A549 (cell line): ENCODE measurements around the gene CPPED1. TPM values are rescaled to one million over a fixed set of nuclear protein-coding genes. Genes with fewer than 3 reads are reported as not detected.

Source experiments
- ATAC-seq, 2 experiments: fragments of 200-7000 bp in 1 of 2; fragments of >200 bp in 1 of 2; cut with Nextera tagmentation in 1 of 2; cut with Tn5 transposase in 1 of 2; 3 replicates each; pipeline versions ENCODE4 v1.8.0 to v1.9.1; 2018 to 2020; ENCODE audit warnings: mild to moderate bottlenecking in 1 of 2, moderate library complexity in 1 of 2
- CTCF ChIA-PET: fragments of 300-600 bp; sonication (Branson Sonifier 250); formaldehyde crosslinking; extraction: SDS; loops from one replicate; lab custom pipeline; 2021; ENCODE audit warnings: antibody characterized with exemption, inconsistent platforms; lab: Yijun Ruan, JAX
- POLR2A ChIA-PET: fragments of 350-600 bp; formaldehyde crosslinking; extraction: SDS; loops from one replicate; lab custom pipeline; 2021; ENCODE audit warnings: antibody characterized with exemption, inconsistent platforms; lab: Yijun Ruan, JAX
- DNase-seq, 2 experiments: peaks; one replicate each; pipeline versions ENCODE4 v3.0.0 to v3.0.0-alpha.2; 2011 to 2016; ENCODE audit warnings: low read depth in 1 of 2, low spot score in 1 of 2
- FAIRE-seq: peaks from 2 replicates; lab custom pipeline; 2011; peaks lifted over from hg19 to GRCh38; lab: Jason Lieb, UNC
- H3K27ac ChIP-seq, 2 experiments: fragments of >200 bp; sonication (Bioruptor Twin); formaldehyde crosslinking; 3 replicates each; pipeline ENCODE4 v1.5.1; 2016 to 2017
- H3K4me1 ChIP-seq: fragments of >200 bp; sonication (Bioruptor Twin); formaldehyde crosslinking; 3 replicates; pipeline ENCODE4 v1.6.1; 2016
- H3K4me2 ChIP-seq: fragments of >200 bp; sonication (Bioruptor Twin); formaldehyde crosslinking; 3 replicates; pipeline ENCODE4 v1.6.1; 2016
- H3K4me3 ChIP-seq: fragments of >200 bp; sonication (Bioruptor Twin); formaldehyde crosslinking; 3 replicates; pipeline ENCODE4 v1.5.1; 2016
- H3K9me3 ChIP-seq: fragments of >200 bp; sonication (Bioruptor Twin); formaldehyde crosslinking; 3 replicates; pipeline ENCODE4 v1.6.1; 2016
- CBX8 ChIP-seq: fragments of 200-600 bp; sonication (generic); IDR thresholded peaks from 2 replicates; pipeline ENCODE4 v1.6.1; 2016
- CHD2 ChIP-seq: fragments of 150-350 bp; IDR thresholded peaks from 2 replicates; pipeline ENCODE4 v1.6.1; 2014; ENCODE audit warnings: low read length; ENCODE audit not compliant: partially characterized antibody
- EHF ChIP-seq: fragments of 250-450 bp; sonication (Bioruptor Pico); IDR thresholded peaks from 2 replicates; pipeline ENCODE4 v1.5.0; 2020; ENCODE audit warnings: mild to moderate bottlenecking
- FOXS1 ChIP-seq: fragments of 250-450 bp; sonication (Bioruptor Pico); IDR thresholded peaks from 2 replicates; pipeline ENCODE4 v1.5.0; 2020; ENCODE audit warnings: mild to moderate bottlenecking, moderate library complexity
- HEYL ChIP-seq: fragments of 250-450 bp; sonication (Bioruptor Pico); IDR thresholded peaks from 2 replicates; pipeline ENCODE4 v1.8.0; 2021; ENCODE audit warnings: mild to moderate bottlenecking, moderate library complexity
- HMGXB4 ChIP-seq: fragments of 250-450 bp; sonication (Bioruptor Pico); IDR thresholded peaks from 2 replicates; pipeline ENCODE4 v1.5.0; 2021; ENCODE audit warnings: mild to moderate bottlenecking, moderate library complexity, borderline replicate concordance
- HOXB13 ChIP-seq: fragments of 250-450 bp; sonication (Bioruptor Pico); IDR thresholded peaks from 2 replicates; pipeline ENCODE4 v1.5.0; 2020; ENCODE audit warnings: low read depth, mild to moderate bottlenecking, moderate library complexity
- HOXB5 ChIP-seq: fragments of 250-450 bp; sonication (Bioruptor Pico); IDR thresholded peaks from 2 replicates; pipeline ENCODE4 v1.5.0; 2020; ENCODE audit warnings: mild to moderate bottlenecking, moderate library complexity
- MAFK ChIP-seq: fragments of 450-650 bp; IDR thresholded peaks from 2 replicates; pipeline ENCODE4 v1.6.1; 2014; ENCODE audit not compliant: partially characterized antibody
- MAX ChIP-seq: IDR thresholded peaks from 2 replicates; pipeline ENCODE4 v1.6.1; 2012
- NR3C1 ChIP-seq: fragments of >200 bp; sonication (Bioruptor Twin); formaldehyde crosslinking; IDR thresholded peaks from 3 replicates; pipeline ENCODE4 v1.6.1; 2017
- POLR2A ChIP-seq: IDR thresholded peaks from 2 replicates; pipeline ENCODE4 v1.6.1; 2012; ENCODE audit warnings: mild to moderate bottlenecking, low read length
- RAD21 ChIP-seq, 2 experiments: fragments of >200 bp in 1 of 2; sonication (Bioruptor Twin) in 1 of 2; formaldehyde crosslinking in 1 of 2; IDR thresholded peaks in 1 of 2; conservative IDR thresholded peaks in 1 of 2; 2 replicates in 1 of 2; 3 replicates in 1 of 2; pipeline ENCODE4 v1.6.1; 2012 to 2018; ENCODE audit warnings: inconsistent platforms in 1 of 2
- RARB ChIP-seq: fragments of 250-450 bp; sonication (Bioruptor Pico); IDR thresholded peaks from 2 replicates; pipeline ENCODE4 v1.8.0; 2021; ENCODE audit warnings: mild to moderate bottlenecking, moderate library complexity
- RCOR1 ChIP-seq: fragments of 150-350 bp; IDR thresholded peaks from 2 replicates; pipeline ENCODE4 v1.6.1; 2014; ENCODE audit warnings: antibody characterized with exemption, low read length, low read depth
- SMC3 ChIP-seq: fragments of >200 bp; sonication (Bioruptor Twin); formaldehyde crosslinking; IDR thresholded peaks from 3 replicates; pipeline ENCODE4 v1.6.1; 2018; ENCODE audit warnings: inconsistent platforms
- TP53 ChIP-seq: fragments of 250-450 bp; sonication (Bioruptor Pico); IDR thresholded peaks from 2 replicates; pipeline ENCODE4 v1.5.0; 2021; ENCODE audit warnings: mild to moderate bottlenecking, moderate library complexity
- ZC3H11A ChIP-seq: fragments of 450-650 bp; IDR thresholded peaks from 2 replicates; pipeline ENCODE4 v1.6.1; 2014; ENCODE audit warnings: antibody characterized with exemption, mild to moderate bottlenecking
- ZNF302 ChIP-seq: fragments of 250-450 bp; sonication (Bioruptor Pico); IDR thresholded peaks from 2 replicates; pipeline ENCODE4 v1.9.0; 2021; ENCODE audit warnings: inconsistent platforms, mild to moderate bottlenecking, moderate library complexity
- WGBS: methylation state at CpG from one replicate; pipeline ENCODE4 v1.1.6; 2017; ENCODE audit errors: missing lambda C conversion rate; 5-methylcytosine and 5-hydroxymethylcytosine counted together
- polyA plus RNA-seq, 4 experiments: library from polyadenylated mRNA; depleted of rRNA in 3 of 4; stranded (reverse); fragments of >200 nt; fragmentation: RNase III in 1 of 4; extraction: RNeasy Plus Mini Kit Qiagen cat#74134 plus additional on column Dnase treatment in 1 of 4; gene quantifications; 2 replicates in 3 of 4; 3 replicates in 1 of 4; pipeline ENCODE4 v1.2.3, GENCODE V29; 2011 to 2017
- TF ChIP-seq, protein P1 (sequence below): fragments of >200 bp; sonication (Bioruptor Twin); formaldehyde crosslinking; IDR thresholded peaks from 3 replicates; pipeline ENCODE4 v1.5.1; 2016
- TF ChIP-seq, protein P2 (sequence below): fragments of >200 bp; sonication (Bioruptor Twin); formaldehyde crosslinking; IDR thresholded peaks from 2 replicates; pipeline ENCODE4 v1.6.1; 2016
- TF ChIP-seq, protein P3 (sequence below): fragments of 200-600 bp; sonication (generic); IDR thresholded peaks from 2 replicates; pipeline ENCODE4 v1.6.1; 2016; ENCODE audit warnings: antibody characterized with exemption, mild to moderate bottlenecking, moderate library complexity

The CPPED1 gene
- polyA plus RNA-seq, 2 of the 4 experiments (the other 2 are of a cell fraction): 16.1 to 30.5 TPM

DNA sequence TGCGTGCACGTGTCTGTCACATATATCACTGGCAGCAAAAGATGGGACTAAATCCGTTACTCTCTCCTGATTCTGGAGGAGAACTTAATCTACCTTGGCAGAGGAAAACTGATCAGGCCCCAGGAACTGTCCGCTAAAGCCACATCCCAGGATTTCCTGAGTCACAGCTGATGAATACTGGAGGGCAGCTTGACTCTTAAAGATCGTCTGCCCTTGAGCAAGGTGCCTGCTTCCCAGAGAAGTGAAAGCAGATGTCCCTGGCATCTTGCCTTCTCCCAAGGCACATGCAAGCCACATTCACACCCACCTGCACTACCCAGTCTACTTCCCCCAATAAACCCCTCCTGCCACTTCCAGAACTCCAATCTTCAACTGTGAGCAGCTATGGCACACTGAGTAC is 99.8 kb downstream of the CPPED1 start:
- Histone ChIP-seq H3K27ac (no peak overlapping the region), H3K4me3 (no peak overlapping the region), H3K4me1 (no peaks in the 10 kb centered on the region), H3K4me2 (no peak overlapping the region), H3K9me3 (no peaks in the 10 kb centered on the region)
- ChIA-PET CTCF (no interaction called here), POLR2A (no interaction called here)
- TF ChIP-seq CHD2 (no peak), NR3C1 (no peak), MAFK (no peak)
- TF ChIP-seq, protein P1, sequence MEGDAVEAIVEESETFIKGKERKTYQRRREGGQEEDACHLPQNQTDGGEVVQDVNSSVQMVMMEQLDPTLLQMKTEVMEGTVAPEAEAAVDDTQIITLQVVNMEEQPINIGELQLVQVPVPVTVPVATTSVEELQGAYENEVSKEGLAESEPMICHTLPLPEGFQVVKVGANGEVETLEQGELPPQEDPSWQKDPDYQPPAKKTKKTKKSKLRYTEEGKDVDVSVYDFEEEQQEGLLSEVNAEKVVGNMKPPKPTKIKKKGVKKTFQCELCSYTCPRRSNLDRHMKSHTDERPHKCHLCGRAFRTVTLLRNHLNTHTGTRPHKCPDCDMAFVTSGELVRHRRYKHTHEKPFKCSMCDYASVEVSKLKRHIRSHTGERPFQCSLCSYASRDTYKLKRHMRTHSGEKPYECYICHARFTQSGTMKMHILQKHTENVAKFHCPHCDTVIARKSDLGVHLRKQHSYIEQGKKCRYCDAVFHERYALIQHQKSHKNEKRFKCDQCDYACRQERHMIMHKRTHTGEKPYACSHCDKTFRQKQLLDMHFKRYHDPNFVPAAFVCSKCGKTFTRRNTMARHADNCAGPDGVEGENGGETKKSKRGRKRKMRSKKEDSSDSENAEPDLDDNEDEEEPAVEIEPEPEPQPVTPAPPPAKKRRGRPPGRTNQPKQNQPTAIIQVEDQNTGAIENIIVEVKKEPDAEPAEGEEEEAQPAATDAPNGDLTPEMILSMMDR: no peak
- 86% methylated on average over 5 of the region's 5 CpGs for WGBS
- FAIRE-seq: no peak
- no peak for ATAC-seq
- no peak for DNase-seq

DNA sequence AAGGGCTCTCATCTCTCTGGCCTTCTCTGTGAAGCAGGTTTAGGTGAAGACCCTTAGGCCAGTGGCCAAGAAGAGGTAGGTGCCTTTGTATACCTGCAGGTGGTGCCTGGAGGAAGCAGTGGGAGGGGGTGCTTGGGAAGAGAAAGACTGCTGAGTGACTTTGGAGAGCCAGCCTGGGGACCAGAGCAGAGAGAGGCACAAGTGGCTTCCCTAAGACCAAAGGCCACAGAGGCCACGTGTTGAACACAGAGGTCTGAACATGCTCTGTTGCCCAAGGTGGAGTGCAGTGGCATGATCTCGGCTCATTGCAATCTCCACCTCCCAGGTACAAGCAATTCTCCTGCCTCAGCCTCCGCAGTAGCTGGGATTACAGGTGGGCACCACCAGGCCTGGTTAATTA is 103.5 kb downstream of the CPPED1 start:
- CTCF ChIA-PET: no interaction called here
- no peak overlapping the region for H3K4me2 ChIP-seq
- H3K4me1 ChIP-seq: no peaks in the 10 kb centered on the region
- WGBS: 86% methylated on average over 3 of the region's 3 CpGs
- no peak overlapping the region for H3K4me3 ChIP-seq
- H3K9me3 ChIP-seq: no peaks in the 10 kb centered on the region
- POLR2A ChIA-PET: no interaction called here
- TF ChIP-seq MAX: no peak
- TF ChIP-seq CBX8: no peak
- TF ChIP-seq SMC3: no peak
- TF ChIP-seq, protein P1: no peak
- TF ChIP-seq, protein P2, sequence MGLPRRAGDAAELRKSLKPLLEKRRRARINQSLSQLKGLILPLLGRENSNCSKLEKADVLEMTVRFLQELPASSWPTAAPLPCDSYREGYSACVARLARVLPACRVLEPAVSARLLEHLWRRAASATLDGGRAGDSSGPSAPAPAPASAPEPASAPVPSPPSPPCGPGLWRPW: no peak
- TF ChIP-seq POLR2A: no peak
- TF ChIP-seq, protein P3, sequence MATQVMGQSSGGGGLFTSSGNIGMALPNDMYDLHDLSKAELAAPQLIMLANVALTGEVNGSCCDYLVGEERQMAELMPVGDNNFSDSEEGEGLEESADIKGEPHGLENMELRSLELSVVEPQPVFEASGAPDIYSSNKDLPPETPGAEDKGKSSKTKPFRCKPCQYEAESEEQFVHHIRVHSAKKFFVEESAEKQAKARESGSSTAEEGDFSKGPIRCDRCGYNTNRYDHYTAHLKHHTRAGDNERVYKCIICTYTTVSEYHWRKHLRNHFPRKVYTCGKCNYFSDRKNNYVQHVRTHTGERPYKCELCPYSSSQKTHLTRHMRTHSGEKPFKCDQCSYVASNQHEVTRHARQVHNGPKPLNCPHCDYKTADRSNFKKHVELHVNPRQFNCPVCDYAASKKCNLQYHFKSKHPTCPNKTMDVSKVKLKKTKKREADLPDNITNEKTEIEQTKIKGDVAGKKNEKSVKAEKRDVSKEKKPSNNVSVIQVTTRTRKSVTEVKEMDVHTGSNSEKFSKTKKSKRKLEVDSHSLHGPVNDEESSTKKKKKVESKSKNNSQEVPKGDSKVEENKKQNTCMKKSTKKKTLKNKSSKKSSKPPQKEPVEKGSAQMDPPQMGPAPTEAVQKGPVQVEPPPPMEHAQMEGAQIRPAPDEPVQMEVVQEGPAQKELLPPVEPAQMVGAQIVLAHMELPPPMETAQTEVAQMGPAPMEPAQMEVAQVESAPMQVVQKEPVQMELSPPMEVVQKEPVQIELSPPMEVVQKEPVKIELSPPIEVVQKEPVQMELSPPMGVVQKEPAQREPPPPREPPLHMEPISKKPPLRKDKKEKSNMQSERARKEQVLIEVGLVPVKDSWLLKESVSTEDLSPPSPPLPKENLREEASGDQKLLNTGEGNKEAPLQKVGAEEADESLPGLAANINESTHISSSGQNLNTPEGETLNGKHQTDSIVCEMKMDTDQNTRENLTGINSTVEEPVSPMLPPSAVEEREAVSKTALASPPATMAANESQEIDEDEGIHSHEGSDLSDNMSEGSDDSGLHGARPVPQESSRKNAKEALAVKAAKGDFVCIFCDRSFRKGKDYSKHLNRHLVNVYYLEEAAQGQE: no peak
- TF ChIP-seq ZNF302 (CRISPR knock-in tag): no peak
- no peak for TF ChIP-seq EHF (CRISPR knock-in tag)
- TF ChIP-seq HEYL (CRISPR knock-in tag): no peak
- TF ChIP-seq RARB: no peak
- no peak for TF ChIP-seq TP53
- no peak overlapping the region for H3K27ac ChIP-seq
- FAIRE-seq (no peak), ATAC-seq (no peak), DNase-seq (no peak)

GRCh38 chr16:12699161-12699560 is 104.5 kb downstream of the CPPED1 start:
- Histone ChIP-seq H3K4me3 (no peak overlapping the region), H3K27ac (no peak overlapping the region)
- no peak for TF ChIP-seq FOXS1 (CRISPR knock-in tag)
- TF ChIP-seq HOXB5 (CRISPR knock-in tag): no peak
- no peak for TF ChIP-seq HMGXB4 (CRISPR knock-in tag)
- TF ChIP-seq ZC3H11A: no peak
- no peak for TF ChIP-seq RCOR1
- no peak for TF ChIP-seq TP53
- TF ChIP-seq CHD2: no peak
- TF ChIP-seq HOXB13 (CRISPR knock-in tag): no peak
- TF ChIP-seq EHF (CRISPR knock-in tag): no peak
- no peak for TF ChIP-seq HEYL (CRISPR knock-in tag)
- TF ChIP-seq RAD21 (conservative IDR thresholded peaks at IDR 0.05 in 1 of 2, IDR thresholded peaks at IDR 0.05 in 1 of 2): no peak
- TF ChIP-seq, all 56 proteins: peak for 0
- H3K4me1 ChIP-seq: no peaks in the 10 kb centered on the region
- FAIRE-seq (no peak), ATAC-seq (no peak), DNase-seq (no peak)
- POLR2A ChIA-PET: no interaction called here
- WGBS: 85% methylated on average over 7 of the region's 7 CpGs
- H3K4me2 ChIP-seq: no peak overlapping the region
- CTCF ChIA-PET: interaction anchor here (1.0 to 1.4 kb wide), 2 partner anchors 16 to 49 kb away, joined by 3 read pairs; no protein-coding TSS in a partner anchor
- no peaks in the 10 kb centered on the region for H3K9me3 ChIP-seq
